HepG2 (cell line): ENCODE results near the gene GATA5. TPM values are rescaled to one million over a fixed set of nuclear protein-coding genes. Genes with fewer than 3 reads are reported as not detected.
A peak's percentile ranks its signal among the peaks of the same experiment; 100 is the strongest.

ENCODE experiments used
- ATAC-seq: fragments of 200-7000 bp; cut with Tn5 transposase; 3 replicates; pipeline ENCODE4 v1.9.1; 2020; ENCODE audit warnings: mild to moderate bottlenecking, moderate library complexity
- BruUV-seq: library from RNA; stranded (reverse); fragments of 400-500 nt; replicated peaks from 2 replicates; lab custom pipeline; 2021; lab: Mats Ljungman, UMichigan
- CTCF ChIA-PET: fragments of 300-600 bp; formaldehyde crosslinking; extraction: SDS; loops from one replicate; lab custom pipeline; 2021; ENCODE audit warnings: low total read pairs, inconsistent platforms, low intra/inter-chr PET ratio; lab: Yijun Ruan, JAX
- POLR2A ChIA-PET: fragments of 350-600 bp; sonication (Branson Sonifier 250); formaldehyde crosslinking; loops from one replicate; lab custom pipeline; 2020; ENCODE audit warnings: antibody characterized with exemption, inconsistent platforms; lab: Yijun Ruan, JAX
- DNase-seq: peaks from one replicate; pipeline ENCODE4 v3.0.0-alpha.2; 2015; ENCODE audit warnings: low spot score
- FAIRE-seq: peaks from 3 replicates; lab custom pipeline; 2011; peaks lifted over from hg19 to GRCh38; lab: Jason Lieb, UNC
- H2AFZ ChIP-seq: one replicate; pipeline ENCODE4 v1.6.1; 2011; ENCODE audit warnings: low read length, inconsistent platforms
- H3K27ac ChIP-seq: fragments of 300-600 bp; 3 replicates; pipeline ENCODE4 v1.8.0; 2011; ENCODE audit warnings: mixed run types, mild to moderate bottlenecking, mixed read lengths, low read length, inconsistent platforms; ENCODE audit not compliant: insufficient read depth; ENCODE audit errors: extremely low read length
- H3K27me3 ChIP-seq, 2 experiments: fragments of 200-600 bp in 1 of 2; 2 replicates in 1 of 2; 3 replicates in 1 of 2; pipeline versions ENCODE4 v1.6.0 to v1.8.0; 2011; ENCODE audit warnings: low read length in 2 of 2, mild to moderate bottlenecking in 2 of 2, moderate library complexity in 2 of 2, inconsistent platforms in 1 of 2; ENCODE audit not compliant: insufficient read depth in 2 of 2, control insufficient read depth in 1 of 2
- H3K36me3 ChIP-seq, 2 experiments: fragments of 200-600 bp in 1 of 2; replicated peaks in 1 of 2; 2 replicates in 1 of 2; 3 replicates in 1 of 2; pipeline versions ENCODE4 v1.5.1 to v1.8.0; 2011; ENCODE audit warnings: low read length in 2 of 2, inconsistent platforms in 1 of 2; ENCODE audit not compliant: insufficient read depth in 2 of 2, control insufficient read depth in 1 of 2
- H3K4me1 ChIP-seq: 2 replicates; pipeline ENCODE4 v1.5.1; 2012; ENCODE audit warnings: low read length, inconsistent platforms; ENCODE audit not compliant: insufficient read depth
- H3K4me2 ChIP-seq: 2 replicates; pipeline ENCODE4 v1.6.0; 2011; ENCODE audit warnings: low read depth, low read length, inconsistent platforms
- H3K4me3 ChIP-seq, 3 experiments: fragments of 200-600 bp in 1 of 3; sonication (generic), shearing (Covaris generic) in 1 of 3; replicated peaks in 1 of 3; 2 replicates each; pipeline ENCODE4 v1.5.1; 2011 to 2016; ENCODE audit warnings: low read length in 3 of 3, inconsistent platforms in 2 of 3, low read depth in 2 of 3, mild to moderate bottlenecking in 2 of 3, control low read depth in 1 of 3, mixed read lengths in 1 of 3; ENCODE audit not compliant: insufficient read depth in 1 of 3
- H3K79me2 ChIP-seq: one replicate; pipeline ENCODE4 v1.6.1; 2011; ENCODE audit warnings: low read length, inconsistent platforms; ENCODE audit not compliant: insufficient read depth
- H3K9ac ChIP-seq: 2 replicates; pipeline ENCODE4 v1.6.0; 2011; ENCODE audit warnings: mild to moderate bottlenecking, low read depth, low read length, inconsistent platforms; ENCODE audit not compliant: insufficient read depth
- H3K9me3 ChIP-seq: 2 replicates; pipeline ENCODE4 v1.5.1; 2012; ENCODE audit warnings: mild to moderate bottlenecking, low read length
- H4K20me1 ChIP-seq: 2 replicates; pipeline ENCODE4 v1.6.0; 2011; ENCODE audit warnings: inconsistent platforms, mild to moderate bottlenecking, low read length, moderate library complexity; ENCODE audit not compliant: insufficient read depth
- AHR ChIP-seq: IDR thresholded peaks from 2 replicates; pipeline ENCODE4 v1.6.1; 2018; ENCODE audit warnings: missing genetic modification reagents, missing compliant biosample characterization
- ATF7 ChIP-seq, 2 experiments: fragments of 450-650 bp in 1 of 2; sonication (generic) in 1 of 2; formaldehyde crosslinking in 1 of 2; IDR thresholded peaks; 2 replicates each; pipeline versions ENCODE4 v1.4.0 to v1.6.1; 2016 to 2020; ENCODE audit warnings: antibody characterized with exemption in 1 of 2, mild to moderate bottlenecking in 1 of 2, missing genetic modification reagents in 1 of 2
- GABPB1 ChIP-seq: IDR thresholded peaks from 2 replicates; pipeline ENCODE4 v1.6.1; 2016; ENCODE audit warnings: mild to moderate bottlenecking, missing genetic modification reagents, moderate library complexity, missing compliant biosample characterization
- JUN ChIP-seq: sonication (generic); formaldehyde crosslinking; IDR thresholded peaks from 2 replicates; pipeline ENCODE4 v1.4.0; 2020; ENCODE audit warnings: mild to moderate bottlenecking, missing genetic modification reagents
- JUND ChIP-seq: sonication (generic); formaldehyde crosslinking; IDR thresholded peaks from 2 replicates; pipeline ENCODE4 v1.8.0; 2022; ENCODE audit warnings: mild to moderate bottlenecking, missing genetic modification reagents
- KAT8 ChIP-seq: IDR thresholded peaks from 2 replicates; pipeline ENCODE4 v1.6.1; 2016; ENCODE audit warnings: missing genetic modification reagents, missing compliant biosample characterization
- KDM5A ChIP-seq: fragments of 200-600 bp; sonication (generic); IDR thresholded peaks from 2 replicates; pipeline ENCODE4 v1.7.0; 2018; ENCODE audit warnings: antibody characterized with exemption, mild to moderate bottlenecking, low read length, borderline replicate concordance
- RBAK ChIP-seq: sonication (generic); formaldehyde crosslinking; IDR thresholded peaks from 2 replicates; pipeline ENCODE4 v1.5.1; 2020; ENCODE audit warnings: mild to moderate bottlenecking, missing genetic modification reagents
- RXRA ChIP-seq: sonication (generic); formaldehyde crosslinking; IDR thresholded peaks from 2 replicates; pipeline ENCODE4 v1.5.1; 2020; ENCODE audit warnings: missing genetic modification reagents
- SRF ChIP-seq: IDR thresholded peaks from 2 replicates; pipeline ENCODE4 v1.6.1; 2011; ENCODE audit warnings: mild to moderate bottlenecking, low read depth, low read length, moderate library complexity
- TBX2 ChIP-seq: sonication (generic); formaldehyde crosslinking; IDR thresholded peaks from 2 replicates; pipeline ENCODE4 v1.5.0; 2020; ENCODE audit warnings: missing genetic modification reagents, mild to moderate bottlenecking, borderline replicate concordance
- ZBTB21 ChIP-seq: sonication (generic); formaldehyde crosslinking; IDR thresholded peaks from 2 replicates; pipeline ENCODE4 v1.4.0; 2020; ENCODE audit warnings: missing genetic modification reagents
- ZKSCAN1 ChIP-seq: fragments of 150-350 bp; IDR thresholded peaks from 2 replicates; pipeline ENCODE4 v1.6.1; 2014; ENCODE audit warnings: low read length
- ZMYM2 ChIP-seq: sonication (generic); formaldehyde crosslinking; IDR thresholded peaks from 2 replicates; pipeline ENCODE4 v1.8.0; 2022; ENCODE audit warnings: mild to moderate bottlenecking, missing genetic modification reagents
- ZNF292 ChIP-seq: sonication (generic); formaldehyde crosslinking; IDR thresholded peaks from 2 replicates; pipeline ENCODE4 v1.8.1; 2022; ENCODE audit warnings: mild to moderate bottlenecking, low read depth, missing genetic modification reagents, borderline replicate concordance
- ZNF605 ChIP-seq: sonication (generic); formaldehyde crosslinking; IDR thresholded peaks from 2 replicates; pipeline ENCODE4 v1.8.0; 2022; ENCODE audit warnings: mild to moderate bottlenecking, missing genetic modification reagents
- ZNF768 ChIP-seq: sonication (generic); formaldehyde crosslinking; IDR thresholded peaks from 2 replicates; pipeline ENCODE4 v1.4.0; 2020; ENCODE audit warnings: missing genetic modification reagents
- ZNF792 ChIP-seq: IDR thresholded peaks from 2 replicates; pipeline ENCODE4 v1.6.1; 2016
- WGBS: methylation state at CpG from one replicate; pipeline ENCODE4 v1.1.6; 2017; ENCODE audit warnings: low lambda C conversion rate; 5-methylcytosine and 5-hydroxymethylcytosine counted together
- in situ Hi-C: cut with HindIII; loops from 2 replicates; pipeline ENCODE4 v1.10.0; 2017; ENCODE audit warnings: low pct_unique_long_range_greater_than_20kb; ENCODE audit not compliant: extremely low pct_ligation_motif_present
- intact Hi-C: fragments of 100-400 bp; cut with micrococcal nuclease; formaldehyde crosslinking; loops from one replicate; pipeline ENCODE4 v1.10.0; 2022; ENCODE audit not compliant: unreplicated experiment
- polyA plus RNA-seq, 8 experiments: library from polyadenylated mRNA; depleted of rRNA in 3 of 8; stranded (reverse) in 7 of 8; unstranded in 1 of 8; fragments of >200 nt; fragmentation: Illumina TruSeq in 4 of 8; extraction: Trizol in 4 of 8; gene quantifications; 2 replicates each; pipeline versions ENCODE4 v1.2.1 to v1.2.3, GENCODE V29; 2011 to 2016; ENCODE audit warnings: low read depth in 4 of 8, missing spikeins in 1 of 8, mixed read lengths in 1 of 8; ENCODE audit not compliant: insufficient read depth in 1 of 8
- total RNA-seq, 5 experiments: library from RNA; depleted of rRNA; stranded (reverse); fragments of >200 nt; fragmentation: Illumina TruSeq; extraction: Trizol; gene quantifications; 2 replicates each; pipeline ENCODE4 v1.2.3, GENCODE V29; 2016; ENCODE audit warnings: low read depth in 1 of 5
- TF ChIP-seq, protein P1 (sequence below): sonication (generic); formaldehyde crosslinking; IDR thresholded peaks from 2 replicates; pipeline ENCODE4 v1.5.0; 2020; ENCODE audit warnings: mild to moderate bottlenecking, missing genetic modification reagents
- TF ChIP-seq, protein P2 (sequence below): sonication (generic); formaldehyde crosslinking; IDR thresholded peaks from 2 replicates; pipeline ENCODE4 v1.8.0; 2022; ENCODE audit warnings: missing genetic modification reagents, mild to moderate bottlenecking, borderline replicate concordance
- TF ChIP-seq, protein P3 (sequence below): IDR thresholded peaks from 2 replicates; pipeline ENCODE4 v1.6.1; 2016; ENCODE audit warnings: missing biosample characterization, missing genetic modification reagents, low read depth

Gene GATA5
- total and polyA plus RNA-seq, 2 of the 13 experiments (the other 11 are each of a cell fraction or from before 2014, with no cell fraction given) = 0.12 to 0.20 TPM

DNA sequence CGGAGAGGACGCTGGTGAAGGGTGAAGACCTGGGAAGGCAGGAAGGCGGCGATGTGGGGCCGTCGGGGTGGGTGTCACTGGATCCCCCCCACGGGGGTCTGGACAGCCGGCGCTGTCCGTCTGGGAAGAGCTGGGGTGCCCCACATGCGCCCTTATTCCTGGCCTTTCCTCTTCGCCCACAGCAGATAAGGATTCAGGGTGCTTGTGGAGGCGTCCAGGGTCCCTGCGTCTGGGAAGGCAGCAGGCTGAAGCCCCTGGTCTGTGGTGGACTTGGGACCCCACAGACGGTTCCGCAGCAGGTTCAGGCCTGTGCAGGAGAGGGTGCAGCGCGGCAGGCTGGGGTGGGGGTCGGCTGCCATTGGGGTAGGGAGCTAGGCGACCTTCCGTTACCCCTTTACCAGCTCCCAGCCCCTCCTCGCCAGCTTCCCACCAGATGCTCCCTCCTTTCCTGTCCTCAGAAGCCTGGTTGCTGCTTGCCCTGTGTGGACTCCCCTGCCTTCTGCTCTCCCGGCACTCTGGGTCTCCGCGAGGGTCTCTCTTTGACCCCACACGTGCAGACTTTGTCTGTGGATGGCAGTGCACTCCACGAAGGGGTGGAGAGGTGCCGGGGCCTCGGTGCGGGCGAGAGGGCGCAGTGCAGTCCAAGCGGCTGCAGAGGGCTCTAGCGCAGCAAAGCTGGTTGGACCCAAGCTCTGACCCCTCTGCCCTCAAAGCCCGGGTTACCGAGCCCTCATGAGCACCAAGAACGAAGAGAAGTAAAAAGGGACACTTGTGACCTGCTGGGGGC lies 2.1 kb upstream of the GATA5 start:
- ChIA-PET CTCF (interaction anchor here (1.3 kb wide), 1 partner anchor 22 kb away, joined by 3 read pairs; no protein-coding TSS in a partner anchor), POLR2A (no interaction called here)
- H3K9me3 ChIP-seq = no peaks in the 10 kb centered on the region
- FAIRE-seq (peak; percentile 67), DNase-seq (no peak), ATAC-seq (peak; percentile 63)
- intact Hi-C loops = no loop called here
- in situ Hi-C loops = no loop called here
- H3K36me3 ChIP-seq = no peaks in the 10 kb centered on the region
- BruUV-seq = no TSS peak
- WGBS = 22% methylated on average over 37 of the region's 37 CpGs
- no peak overlapping the region for H3K4me3 ChIP-seq
- H3K27me3 ChIP-seq = peaks cover 22 to 57% of the 10 kb centered on the region in 2 experiments; a peak in 4 of 5 replicates
- H3K27ac ChIP-seq = no peak overlapping the region
- H2AFZ ChIP-seq = no peak overlapping the region
- H3K4me1 ChIP-seq = peaks cover 5% of the 10 kb centered on the region
- H4K20me1 ChIP-seq = peaks cover 9% of the 10 kb centered on the region; the same call in 1 of the 2 replicates
- H3K4me2 ChIP-seq = no peak overlapping the region
- no peaks in the 10 kb centered on the region for H3K79me2 ChIP-seq
- no peak overlapping the region for H3K9ac ChIP-seq
- TF ChIP-seq, protein P1, sequence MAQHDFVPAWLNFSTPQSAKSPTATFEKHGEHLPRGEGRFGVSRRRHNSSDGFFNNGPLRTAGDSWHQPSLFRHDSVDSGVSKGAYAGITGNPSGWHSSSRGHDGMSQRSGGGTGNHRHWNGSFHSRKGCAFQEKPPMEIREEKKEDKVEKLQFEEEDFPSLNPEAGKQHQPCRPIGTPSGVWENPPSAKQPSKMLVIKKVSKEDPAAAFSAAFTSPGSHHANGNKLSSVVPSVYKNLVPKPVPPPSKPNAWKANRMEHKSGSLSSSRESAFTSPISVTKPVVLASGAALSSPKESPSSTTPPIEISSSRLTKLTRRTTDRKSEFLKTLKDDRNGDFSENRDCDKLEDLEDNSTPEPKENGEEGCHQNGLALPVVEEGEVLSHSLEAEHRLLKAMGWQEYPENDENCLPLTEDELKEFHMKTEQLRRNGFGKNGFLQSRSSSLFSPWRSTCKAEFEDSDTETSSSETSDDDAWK (CRISPR knock-in tag) = no peak
- TF ChIP-seq SRF (no peak), KDM5A (no peak), ATF7 (IDR thresholded peaks at IDR 0.05) (no peak), ATF7 (CRISPR knock-in tag; IDR thresholded peaks at IDR 0.05) (0 out of 2 replicates have a peak, but pooled peaks have one; percentile 22), RXRA (CRISPR knock-in tag) (peak; percentile 33; the same call in 1 of the 2 replicates), RBAK (CRISPR knock-in tag) (no peak), GABPB1 (CRISPR knock-in tag) (no peak), ZNF605 (CRISPR knock-in tag) (no peak), JUN (no peak), JUND (CRISPR knock-in tag) (0 out of 2 replicates have a peak, but pooled peaks have one; percentile 18), KAT8 (CRISPR knock-in tag) (no peak), AHR (CRISPR knock-in tag) (no peak), TBX2 (CRISPR knock-in tag) (peak; percentile 10; the same call in 1 of the 2 replicates), ZNF792 (CRISPR knock-in tag) (no peak), ZBTB21 (CRISPR knock-in tag) (no peak), ZMYM2 (CRISPR knock-in tag) (no peak), ZNF292 (CRISPR knock-in tag) (no peak), ZKSCAN1 (no peak), ZNF768 (CRISPR knock-in tag) (no peak)
- TF ChIP-seq, protein P2, sequence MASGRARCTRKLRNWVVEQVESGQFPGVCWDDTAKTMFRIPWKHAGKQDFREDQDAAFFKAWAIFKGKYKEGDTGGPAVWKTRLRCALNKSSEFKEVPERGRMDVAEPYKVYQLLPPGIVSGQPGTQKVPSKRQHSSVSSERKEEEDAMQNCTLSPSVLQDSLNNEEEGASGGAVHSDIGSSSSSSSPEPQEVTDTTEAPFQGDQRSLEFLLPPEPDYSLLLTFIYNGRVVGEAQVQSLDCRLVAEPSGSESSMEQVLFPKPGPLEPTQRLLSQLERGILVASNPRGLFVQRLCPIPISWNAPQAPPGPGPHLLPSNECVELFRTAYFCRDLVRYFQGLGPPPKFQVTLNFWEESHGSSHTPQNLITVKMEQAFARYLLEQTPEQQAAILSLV = no peak
- TF ChIP-seq, protein P3, sequence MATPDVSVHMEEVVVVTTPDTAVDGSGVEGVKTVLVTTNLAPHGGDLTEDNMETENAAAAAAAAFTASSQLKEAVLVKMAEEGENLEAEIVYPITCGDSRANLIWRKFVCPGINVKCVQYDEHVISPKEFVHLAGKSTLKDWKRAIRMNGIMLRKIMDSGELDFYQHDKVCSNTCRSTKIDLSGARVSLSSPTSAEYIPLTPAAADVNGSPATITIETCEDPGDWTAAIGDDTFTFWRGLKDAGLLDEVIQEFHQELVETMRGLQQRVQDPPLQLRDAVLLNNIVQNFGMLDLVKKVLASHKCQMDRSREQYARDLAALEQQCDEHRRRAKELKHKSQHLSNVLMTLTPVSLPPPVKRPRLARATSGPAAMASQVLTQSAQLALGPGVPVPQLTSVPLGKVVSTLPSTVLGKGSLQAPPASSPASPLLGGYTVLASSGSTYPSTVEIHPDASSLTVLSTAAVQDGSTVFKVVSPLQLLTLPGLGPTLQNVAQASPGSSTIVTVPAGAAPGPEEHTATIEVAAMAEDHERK (CRISPR knock-in tag) = no peak
